GM18870 (cell line): ENCODE data around the gene AMER3.

ENCODE experiments used
- ATAC-seq: cut with Tn5 transposase; IDR thresholded peaks from one replicate; pipeline ENCODE4 v1.9.1; 2021; ENCODE audit warnings: moderate library complexity; ENCODE audit not compliant: unreplicated experiment

Gene AMER3

GRCh38 chr2:130778781-130779180 lies 23.4 kb downstream of the AMER3 start:
- no peak for ATAC-seq

- ATAC-seq = no peak
These were observed 30.2 kb downstream of the AMER3 start for GRCh38 chr2:130785466-130786055.

- no peak for ATAC-seq
These were observed 30.7 kb downstream of the AMER3 start for GRCh38 chr2:130786076-130786475.

- no peak for ATAC-seq
These were observed 32.5 kb downstream of the AMER3 start for GRCh38 chr2:130787841-130788240.

GRCh38 chr2:130790312-130790711 lies 35.0 kb downstream of the AMER3 start:
- no peak for ATAC-seq

GRCh38 chr2:130790804-130791616 lies 35.7 kb downstream of the AMER3 start:
- ATAC-seq = no peak

- no peak for ATAC-seq
These were observed 36.2 kb downstream of the AMER3 start for GRCh38 chr2:130791617-130791939.

GRCh38 chr2:130795431-130795830 lies 40.1 kb downstream of the AMER3 start:
- ATAC-seq = no peak

GRCh38 chr2:130796290-130796689 lies 41.0 kb downstream of the AMER3 start:
- no peak for ATAC-seq

GRCh38 chr2:130797493-130798435 lies 42.4 kb downstream of the AMER3 start:
- ATAC-seq = peak; percentile 77

- ATAC-seq = no peak
These were observed 43.3 kb downstream of the AMER3 start for GRCh38 chr2:130798472-130799218.

GRCh38 chr2:130799295-130799694 lies 44.0 kb downstream of the AMER3 start:
- no peak for ATAC-seq

- ATAC-seq = no peak
These were observed 50.3 kb downstream of the AMER3 start for GRCh38 chr2:130805613-130806012.

- no peak for ATAC-seq
These were observed 51.0 kb downstream of the AMER3 start for GRCh38 chr2:130806370-130806769.

GRCh38 chr2:130807659-130808385 lies 52.5 kb downstream of the AMER3 start:
- no peak for ATAC-seq

GRCh38 chr2:130808482-130809268 lies 53.3 kb downstream of the AMER3 start:
- ATAC-seq = no peak

- no peak for ATAC-seq
These were observed 55.1 kb downstream of the AMER3 start for GRCh38 chr2:130810490-130810889.

GRCh38 chr2:130813722-130814121 lies 58.4 kb downstream of the AMER3 start:
- ATAC-seq = no peak

GRCh38 chr2:130814931-130815680 lies 59.8 kb downstream of the AMER3 start:
- ATAC-seq = no peak
